HUES48 (cell line): ENCODE results near the gene AGAP1.

Experiments
- H3K27ac ChIP-seq: one replicate; pipeline ENCODE4 v1.7.0; 2013; ENCODE audit warnings: low read depth, low read length, inconsistent platforms
- H3K27me3 ChIP-seq: 2 replicates; pipeline ENCODE4 v1.6.1; 2013; ENCODE audit warnings: mild to moderate bottlenecking, low read length; ENCODE audit not compliant: control insufficient read depth, insufficient read depth
- H3K36me3 ChIP-seq: 2 replicates; pipeline ENCODE4 v1.6.1; 2013; ENCODE audit warnings: low read length; ENCODE audit not compliant: control insufficient read depth, insufficient read depth
- H3K4me1 ChIP-seq: 2 replicates; pipeline ENCODE4 v1.6.1; 2013; ENCODE audit warnings: mild to moderate bottlenecking, low read length; ENCODE audit not compliant: control insufficient read depth, insufficient read depth
- H3K4me3 ChIP-seq: 2 replicates; pipeline ENCODE4 v1.5.1; 2013; ENCODE audit warnings: mild to moderate bottlenecking, low read depth, low read length
- H3K9ac ChIP-seq: 2 replicates; pipeline ENCODE4 v1.6.1; 2013; ENCODE audit warnings: mild to moderate bottlenecking, low read depth, low read length, moderate library complexity
- H3K9me3 ChIP-seq: 2 replicates; pipeline ENCODE4 v1.6.1; 2013; ENCODE audit warnings: low read length; ENCODE audit not compliant: control insufficient read depth, insufficient read depth

The AGAP1 gene

DNA sequence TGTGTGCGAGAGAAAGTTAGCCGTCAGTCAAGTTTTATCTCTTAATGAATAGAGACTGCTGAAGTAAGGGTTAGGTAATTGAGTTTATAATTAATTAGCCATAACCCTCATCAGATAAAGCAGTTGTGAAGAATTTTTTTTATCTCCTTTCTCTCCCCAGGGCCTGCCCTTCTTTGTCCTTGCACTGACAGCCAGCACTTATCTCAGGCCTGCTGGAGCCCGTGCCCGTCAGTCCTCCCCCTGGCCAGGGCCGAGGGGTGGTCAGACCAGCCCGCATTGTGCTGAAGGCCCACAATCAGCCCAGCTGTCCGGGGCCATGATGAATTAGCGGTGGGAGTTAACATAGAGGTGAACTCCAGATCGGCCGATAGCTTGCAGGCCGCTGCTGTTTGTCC is 358.7 kb downstream of the AGAP1 start:
- peaks cover 20% of the 10 kb centered on the region for H3K4me1 ChIP-seq
- H3K27ac ChIP-seq, result no peak overlapping the region
- no peaks in the 10 kb centered on the region for H3K36me3 ChIP-seq
- H3K9ac ChIP-seq, result no peak overlapping the region
- no peaks in the 10 kb centered on the region for H3K9me3 ChIP-seq
- no peak overlapping the region for H3K4me3 ChIP-seq
- no peaks in the 10 kb centered on the region for H3K27me3 ChIP-seq

DNA sequence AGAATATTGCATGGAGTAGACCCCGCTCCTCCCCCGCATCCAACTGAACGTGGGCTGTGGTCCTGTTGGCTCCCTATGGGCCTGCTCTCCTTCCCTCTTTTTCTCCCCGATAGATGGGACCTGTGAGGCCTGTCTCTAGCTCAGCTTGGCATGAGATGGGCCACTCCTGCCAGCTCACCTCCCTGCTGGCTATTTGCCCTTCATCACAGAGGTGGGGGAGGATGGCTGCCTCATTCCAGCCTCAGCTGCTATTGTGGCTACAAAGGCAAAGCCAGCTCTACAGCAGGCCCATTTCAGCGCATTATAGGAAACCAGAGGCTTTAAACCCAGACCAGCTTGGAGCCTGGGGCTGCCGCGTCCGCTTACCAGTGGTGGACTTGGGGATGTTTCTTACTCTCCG is 360.4 kb downstream of the AGAP1 start:
- Histone ChIP-seq H3K4me1 (peaks cover 26% of the 10 kb centered on the region), H3K27me3 (no peaks in the 10 kb centered on the region), H3K9me3 (no peaks in the 10 kb centered on the region), H3K27ac (no peak overlapping the region), H3K36me3 (no peaks in the 10 kb centered on the region), H3K4me3 (no peak overlapping the region), H3K9ac (no peak overlapping the region)

DNA sequence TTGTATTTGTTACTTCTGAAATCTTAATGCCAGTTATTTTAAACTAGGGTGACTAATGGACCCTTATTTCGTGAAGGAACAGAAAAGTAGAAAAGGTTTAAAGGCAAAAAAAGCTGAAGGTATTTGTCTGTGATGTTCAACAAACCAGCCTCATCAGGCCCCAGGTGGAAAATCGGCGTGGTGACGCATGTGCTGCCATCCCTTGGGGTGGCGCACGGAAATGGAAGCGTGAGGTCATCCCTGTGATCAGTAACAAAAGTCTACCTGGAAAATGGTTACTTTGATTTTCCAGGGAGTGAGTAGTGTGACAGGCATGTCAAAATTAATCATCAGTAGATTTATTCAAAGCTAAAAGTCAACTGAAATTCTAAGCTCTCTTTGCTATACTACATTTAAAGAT is 361.2 kb downstream of the AGAP1 start:
- Histone ChIP-seq H3K27ac (no peak overlapping the region), H3K4me3 (no peak overlapping the region), H3K9me3 (no peaks in the 10 kb centered on the region), H3K27me3 (no peaks in the 10 kb centered on the region), H3K36me3 (no peaks in the 10 kb centered on the region), H3K9ac (no peak overlapping the region), H3K4me1 (peaks cover 32% of the 10 kb centered on the region)

DNA sequence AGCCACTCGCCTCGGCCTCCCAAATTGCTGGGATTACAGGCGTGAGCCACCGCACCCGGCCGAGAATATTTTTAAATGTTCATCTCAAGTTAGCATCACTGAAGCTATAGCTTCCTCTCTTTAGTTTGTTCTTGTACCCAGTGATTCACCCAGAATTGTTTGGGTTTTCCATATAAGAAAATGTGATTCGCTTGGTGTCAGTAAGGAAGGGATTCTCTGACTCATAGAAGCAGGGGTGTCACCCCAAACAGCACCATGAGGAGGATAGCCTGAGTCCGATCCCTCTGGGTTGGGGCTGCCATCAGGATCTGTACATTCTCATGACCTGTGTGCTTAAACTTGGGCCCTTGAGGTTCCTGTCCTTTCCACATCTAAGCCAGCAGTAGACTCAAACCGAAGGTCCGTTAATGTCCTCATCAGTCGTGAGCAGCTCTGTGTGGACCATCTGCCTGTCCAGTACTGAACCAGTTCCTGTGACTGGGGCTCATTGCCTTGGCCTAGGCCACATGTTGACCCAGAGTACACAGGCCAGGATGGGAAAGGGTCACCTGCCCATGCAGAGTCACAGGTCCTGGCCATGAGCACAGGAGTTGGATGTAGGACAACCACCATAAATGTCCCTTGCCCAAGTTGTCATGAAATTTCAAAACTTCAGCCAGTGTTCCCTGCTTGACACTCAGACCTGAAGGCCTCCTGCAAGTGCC is 362.5 kb downstream of the AGAP1 start:
- H3K9me3 ChIP-seq, result no peaks in the 10 kb centered on the region

DNA sequence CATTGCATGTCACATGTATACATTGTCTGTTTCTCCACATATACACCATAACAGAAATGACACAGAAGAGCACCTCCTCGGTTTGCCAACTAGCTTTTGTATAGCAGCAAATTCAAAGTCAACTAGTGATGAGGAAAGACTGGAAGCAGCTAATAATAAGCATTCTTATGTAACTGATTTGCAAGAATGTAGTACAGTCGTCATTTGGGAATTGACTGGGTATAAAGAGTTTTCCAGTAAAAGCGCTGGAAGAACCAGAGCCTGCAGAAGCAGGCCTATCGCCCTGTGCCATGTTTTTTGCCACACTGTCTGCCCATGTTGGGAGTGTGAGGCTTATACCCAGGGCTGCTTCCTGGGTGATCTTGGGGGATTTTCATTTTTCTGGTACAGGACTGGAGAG is 363.8 kb downstream of the AGAP1 start:
- Histone ChIP-seq H3K27ac (no peak overlapping the region), H3K4me3 (no peak overlapping the region), H3K36me3 (no peaks in the 10 kb centered on the region), H3K9me3 (no peaks in the 10 kb centered on the region), H3K9ac (no peak overlapping the region), H3K27me3 (no peaks in the 10 kb centered on the region), H3K4me1 (peaks cover 18% of the 10 kb centered on the region)

More for the DNA sequence above, 362.5 kb downstream of the AGAP1 start:
- no peaks in the 10 kb centered on the region for H3K27me3 ChIP-seq
- H3K4me3 ChIP-seq, result no peak overlapping the region
- peaks cover 31% of the 10 kb centered on the region for H3K4me1 ChIP-seq
- H3K36me3 ChIP-seq, result no peaks in the 10 kb centered on the region
- H3K27ac ChIP-seq, result no peak overlapping the region
- no peak overlapping the region for H3K9ac ChIP-seq

DNA sequence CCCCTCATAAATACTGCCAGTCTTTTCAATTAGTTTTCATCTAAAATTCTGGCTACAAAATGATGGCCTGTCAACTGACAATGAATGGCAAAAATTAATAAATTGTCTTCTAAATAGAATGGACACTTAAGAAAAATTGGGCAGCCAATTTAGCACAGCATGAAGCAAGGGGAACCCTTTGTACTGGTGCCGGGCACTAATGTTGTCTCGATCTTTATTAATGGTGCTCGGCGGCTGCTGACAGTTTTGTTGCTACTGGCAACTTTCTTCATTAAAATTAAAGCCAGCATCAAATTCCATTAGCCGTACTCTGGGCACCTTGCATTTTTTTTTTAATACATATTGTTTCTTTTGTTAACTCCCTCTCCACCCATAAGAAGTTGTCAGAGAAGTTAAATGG is 365.0 kb downstream of the AGAP1 start:
- H3K27ac ChIP-seq, result no peak overlapping the region
- H3K27me3 ChIP-seq, result no peaks in the 10 kb centered on the region
- no peaks in the 10 kb centered on the region for H3K36me3 ChIP-seq
- no peak overlapping the region for H3K4me3 ChIP-seq
- peaks cover 13% of the 10 kb centered on the region; the same call in 1 of the 2 replicates for H3K4me1 ChIP-seq
- H3K9me3 ChIP-seq, result no peaks in the 10 kb centered on the region
- no peak overlapping the region for H3K9ac ChIP-seq

DNA sequence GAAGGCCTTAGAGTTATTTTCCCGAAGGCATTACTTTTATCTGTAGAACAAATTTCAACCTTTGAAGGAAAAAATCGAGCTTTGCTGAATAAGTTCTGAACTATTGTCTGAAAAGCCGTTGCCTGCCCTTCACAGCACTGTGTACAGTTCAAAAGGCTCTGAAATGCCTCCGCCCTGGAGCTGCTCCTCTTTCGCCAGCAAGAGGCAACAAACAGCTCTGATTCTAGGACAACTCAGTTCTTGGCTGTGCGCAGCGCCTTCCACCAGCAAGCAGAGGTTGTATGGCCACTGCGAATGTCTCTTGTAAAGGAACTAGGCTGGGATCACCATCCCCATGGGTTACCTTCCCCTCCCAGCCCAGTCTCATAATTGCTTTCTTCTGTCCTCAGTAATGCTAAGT is 365.8 kb downstream of the AGAP1 start:
- H3K36me3 ChIP-seq, result no peaks in the 10 kb centered on the region
- H3K4me3 ChIP-seq, result no peak overlapping the region
- peaks cover 20% of the 10 kb centered on the region for H3K4me1 ChIP-seq
- no peaks in the 10 kb centered on the region for H3K27me3 ChIP-seq
- peak overlapping the region; percentile 40 for H3K27ac ChIP-seq
- no peak overlapping the region for H3K9ac ChIP-seq
- H3K9me3 ChIP-seq, result no peaks in the 10 kb centered on the region

DNA sequence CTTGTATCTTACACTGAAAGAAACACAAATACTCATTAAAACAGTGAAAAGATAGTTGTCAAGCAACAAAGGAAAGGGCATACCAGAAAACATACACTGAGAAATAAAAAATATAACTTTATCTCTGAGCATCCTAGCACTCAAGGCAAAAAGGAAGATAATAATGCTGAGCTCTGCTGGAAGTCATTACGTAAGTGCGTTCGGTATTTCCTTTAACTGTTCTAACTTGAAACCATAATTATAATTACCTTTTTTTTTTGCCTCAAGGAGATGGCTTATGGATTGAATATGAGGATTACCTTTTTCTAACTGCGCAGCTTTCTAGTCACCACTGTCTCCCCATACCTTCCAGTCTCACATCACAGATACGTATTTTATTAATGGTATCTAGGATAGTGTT is 366.3 kb downstream of the AGAP1 start:
- no peak overlapping the region for H3K27ac ChIP-seq
- no peaks in the 10 kb centered on the region for H3K9me3 ChIP-seq
- no peaks in the 10 kb centered on the region for H3K36me3 ChIP-seq
- H3K27me3 ChIP-seq, result no peaks in the 10 kb centered on the region
- no peak overlapping the region for H3K9ac ChIP-seq
- peaks cover 25% of the 10 kb centered on the region for H3K4me1 ChIP-seq
- no peak overlapping the region for H3K4me3 ChIP-seq

DNA sequence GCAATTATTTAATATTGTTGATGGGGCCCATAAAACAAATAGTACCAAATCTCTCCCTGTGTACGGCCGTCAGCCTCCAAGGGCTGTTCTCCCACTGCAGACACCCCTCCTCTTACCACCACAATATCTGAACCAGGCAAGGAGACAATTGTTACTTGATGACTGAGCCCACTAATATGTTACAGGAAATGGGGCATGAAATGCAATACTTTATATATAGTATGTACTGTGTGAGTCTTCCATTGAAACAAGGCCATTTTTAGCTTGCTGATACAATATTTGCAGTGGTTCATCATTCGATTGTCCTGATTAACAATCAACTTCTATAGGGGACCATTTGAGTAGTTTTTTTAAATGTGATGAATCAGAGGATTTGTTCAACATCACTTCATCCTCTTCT is 367.0 kb downstream of the AGAP1 start:
- Histone ChIP-seq H3K36me3 (no peaks in the 10 kb centered on the region), H3K27ac (no peak overlapping the region), H3K4me3 (no peak overlapping the region), H3K27me3 (no peaks in the 10 kb centered on the region), H3K4me1 (peaks cover 31% of the 10 kb centered on the region), H3K9ac (no peak overlapping the region), H3K9me3 (no peaks in the 10 kb centered on the region)

DNA sequence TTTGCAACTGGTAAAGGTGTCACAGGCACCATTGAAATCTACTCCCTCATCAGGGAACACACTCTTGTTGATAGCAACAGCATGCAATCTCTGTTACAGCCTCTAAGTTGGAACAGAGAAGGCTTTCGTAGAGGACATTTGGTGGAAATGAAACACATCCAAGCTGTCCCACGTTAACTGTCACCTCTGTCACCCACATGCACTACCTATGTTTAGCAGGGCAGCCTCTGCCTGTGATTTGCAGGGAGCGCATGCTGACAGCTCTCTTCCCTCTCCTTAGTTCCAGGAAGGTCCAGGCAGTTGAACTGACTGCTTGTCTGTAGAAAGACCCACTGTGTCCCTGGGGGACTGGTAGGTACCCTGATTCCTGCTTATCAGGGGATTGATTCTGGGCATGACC is 367.5 kb downstream of the AGAP1 start:
- no peaks in the 10 kb centered on the region for H3K36me3 ChIP-seq
- H3K9ac ChIP-seq, result no peak overlapping the region
- no peaks in the 10 kb centered on the region for H3K9me3 ChIP-seq
- H3K27ac ChIP-seq, result no peak overlapping the region
- H3K4me1 ChIP-seq, result peaks cover 36% of the 10 kb centered on the region
- H3K27me3 ChIP-seq, result no peaks in the 10 kb centered on the region
- no peak overlapping the region for H3K4me3 ChIP-seq

DNA sequence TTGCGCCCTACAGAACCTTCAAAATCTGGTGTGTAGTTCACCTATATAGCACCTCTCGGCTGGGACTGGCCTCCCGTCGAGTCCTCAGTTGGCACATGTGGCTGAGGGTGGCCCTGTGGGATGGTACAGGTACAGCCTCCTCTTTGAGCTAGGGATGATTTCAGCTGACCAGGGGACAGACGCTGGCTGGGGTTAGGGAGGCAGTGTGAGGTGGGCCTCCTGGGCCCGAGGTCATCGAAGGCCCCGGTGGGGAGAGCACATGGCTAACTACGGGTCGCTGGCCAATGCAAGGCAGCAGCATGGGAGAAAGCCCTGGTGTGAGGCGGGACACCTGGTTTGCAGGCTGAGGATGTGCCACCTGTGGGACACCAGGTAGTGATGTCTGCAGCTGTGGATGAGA is 369.6 kb downstream of the AGAP1 start:
- Histone ChIP-seq H3K27ac (no peak overlapping the region), H3K9me3 (no peaks in the 10 kb centered on the region), H3K4me3 (no peak overlapping the region), H3K36me3 (no peaks in the 10 kb centered on the region), H3K27me3 (no peaks in the 10 kb centered on the region), H3K9ac (no peak overlapping the region), H3K4me1 (peaks cover 39% of the 10 kb centered on the region)
